RCC 7860 (cell line): Measurements from ENCODE around the gene CTNNA1.
"Not testable (repeated sequence)": the region's sequence is repeated elsewhere in the genome, so short reads cannot be mapped to it uniquely, and the experiment has no call there.

Source experiments
- DNase-seq: peaks from one replicate; pipeline ENCODE4 v3.0.0-alpha.2; 2015; ENCODE audit warnings: low spot score
- FAIRE-seq: peaks from 2 replicates; lab custom pipeline; 2012; peaks lifted over from hg19 to GRCh38; lab: Jason Lieb, UNC

The CTNNA1 gene

GRCh38 chr5:138754699-138755057 lies 1.5 kb downstream of the CTNNA1 start:
- peak; percentile 63 for DNase-seq
- FAIRE-seq: peak; percentile 79

DNA sequence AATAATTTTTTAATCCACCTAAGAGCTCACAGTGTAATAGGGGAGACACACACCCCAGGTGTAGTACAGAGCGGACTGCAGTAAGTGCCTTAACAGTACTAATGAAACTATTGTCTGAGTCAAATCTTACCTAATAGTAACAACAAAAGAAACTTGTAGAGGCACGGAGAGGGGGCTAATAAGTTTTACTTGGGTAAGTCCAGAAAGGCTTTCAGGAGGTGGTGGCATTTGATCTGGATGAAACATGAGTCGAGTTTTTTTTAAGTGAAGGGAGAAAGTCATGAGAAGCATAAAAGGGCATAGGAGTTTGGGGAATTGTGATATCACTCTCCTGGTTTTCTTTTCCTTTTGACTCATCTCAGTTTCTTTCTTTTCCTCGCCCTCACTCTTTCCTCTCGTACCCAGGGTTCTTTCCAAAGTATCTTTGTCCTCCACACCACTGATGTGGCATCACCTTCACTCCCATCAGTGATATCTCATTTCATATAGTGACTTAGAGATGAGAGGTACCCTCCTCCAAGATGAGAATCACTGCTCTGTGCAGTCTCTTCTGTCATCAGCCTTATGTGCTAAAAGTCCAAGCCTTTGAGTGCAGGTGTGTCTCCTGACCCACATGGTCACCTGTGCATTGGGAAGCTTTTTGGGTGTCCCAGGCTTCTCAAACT lies 2.0 kb downstream of the CTNNA1 start:
- FAIRE-seq (no peak), DNase-seq (no peak)

- no peak for FAIRE-seq
Measured at GRCh38 chr5:138757061-138757776, 4.0 kb downstream of the CTNNA1 start.

DNA sequence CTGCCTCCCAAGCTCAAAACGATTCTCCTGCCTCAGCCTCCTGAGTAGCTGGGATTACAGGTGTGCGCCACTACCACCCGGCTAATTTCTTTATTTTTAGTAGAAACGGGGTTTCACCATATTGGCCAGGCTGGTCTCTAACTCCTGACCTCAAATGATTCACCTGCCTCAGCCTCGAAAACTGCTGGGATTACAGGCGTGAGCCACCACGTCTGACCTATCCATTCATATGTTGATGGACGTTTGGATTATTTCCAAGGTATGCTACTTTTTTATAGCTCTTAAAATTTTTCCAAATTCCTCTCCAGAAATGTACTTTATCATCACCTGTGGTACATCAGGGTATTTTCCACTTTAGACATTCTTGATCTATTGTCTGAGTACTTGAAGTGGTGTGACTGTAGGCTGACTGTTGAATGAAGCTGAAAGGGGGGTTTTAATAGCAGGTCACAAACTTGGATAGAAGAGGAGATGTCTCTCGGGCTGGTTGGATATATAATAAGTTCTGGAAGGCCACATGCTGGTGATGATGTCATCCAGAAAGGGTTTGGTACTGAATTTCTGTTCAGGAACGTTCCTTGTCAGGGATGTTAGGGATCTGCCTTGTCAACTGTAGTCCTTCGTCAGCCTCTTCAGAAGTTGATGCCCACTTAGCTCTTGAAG lies 7.4 kb downstream of the CTNNA1 start:
- FAIRE-seq (no peak), DNase-seq (no peak)

More at GRCh38 chr5:138757061-138757776, 4.0 kb downstream of the CTNNA1 start:
- DNase-seq: no peak

DNA sequence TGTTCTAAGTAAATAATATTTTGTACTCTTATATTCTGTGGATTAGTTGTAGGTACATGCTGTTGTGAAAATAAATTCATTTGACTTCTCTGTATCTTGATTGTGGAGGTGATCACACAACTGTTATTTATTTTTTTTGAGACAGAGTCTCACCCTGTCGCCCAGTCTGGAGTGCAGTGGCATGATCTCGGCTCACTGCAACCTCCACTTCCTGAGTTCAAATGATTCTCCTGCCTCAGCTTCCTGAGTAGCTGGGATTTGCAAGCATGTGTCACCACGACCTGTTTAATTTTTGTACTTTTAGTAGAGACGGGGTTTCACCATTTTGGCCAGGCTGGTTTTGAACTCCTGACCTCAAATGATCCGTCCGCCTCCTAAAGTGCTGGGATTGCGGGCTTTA lies 7.9 kb downstream of the CTNNA1 start:
- FAIRE-seq, DNase-seq: not testable (repeated sequence)

DNA sequence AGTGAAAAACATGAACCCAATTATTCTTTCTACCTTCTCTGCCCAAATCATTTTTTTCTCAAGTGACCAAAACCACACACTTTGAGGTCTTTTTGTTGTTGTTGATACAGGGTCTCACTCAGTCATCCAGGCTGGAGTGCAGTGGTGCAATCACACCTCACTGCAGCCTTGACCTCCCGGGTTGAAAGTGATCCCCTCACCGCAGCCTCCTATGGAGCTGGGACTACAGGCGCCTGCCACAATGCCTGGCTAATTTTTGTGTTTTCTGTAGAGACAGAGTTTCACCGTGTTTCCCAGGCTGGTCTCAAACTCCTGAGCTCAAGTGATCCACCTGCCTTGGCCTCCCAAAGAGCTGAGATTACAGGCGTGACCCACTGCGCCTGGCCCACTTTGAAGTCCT lies 8.4 kb downstream of the CTNNA1 start:
- FAIRE-seq, DNase-seq: not testable (repeated sequence)

- no peak for FAIRE-seq
Measured at GRCh38 chr5:138762110-138762509, 8.9 kb downstream of the CTNNA1 start.

GRCh38 chr5:138763037-138763778 lies 10.0 kb downstream of the CTNNA1 start:
- DNase-seq: no peak
- FAIRE-seq: no peak

More at GRCh38 chr5:138762110-138762509, 8.9 kb downstream of the CTNNA1 start:
- no peak for DNase-seq

- DNase-seq (no peak), FAIRE-seq (no peak)
Measured at GRCh38 chr5:138770291-138770690, 17.1 kb downstream of the CTNNA1 start.

GRCh38 chr5:138770977-138771376 lies 17.8 kb downstream of the CTNNA1 start:
- DNase-seq (no peak), FAIRE-seq (no peak)

GRCh38 chr5:138772986-138773594 lies 19.9 kb downstream of the CTNNA1 start:
- FAIRE-seq (no peak), DNase-seq (no peak)

DNA sequence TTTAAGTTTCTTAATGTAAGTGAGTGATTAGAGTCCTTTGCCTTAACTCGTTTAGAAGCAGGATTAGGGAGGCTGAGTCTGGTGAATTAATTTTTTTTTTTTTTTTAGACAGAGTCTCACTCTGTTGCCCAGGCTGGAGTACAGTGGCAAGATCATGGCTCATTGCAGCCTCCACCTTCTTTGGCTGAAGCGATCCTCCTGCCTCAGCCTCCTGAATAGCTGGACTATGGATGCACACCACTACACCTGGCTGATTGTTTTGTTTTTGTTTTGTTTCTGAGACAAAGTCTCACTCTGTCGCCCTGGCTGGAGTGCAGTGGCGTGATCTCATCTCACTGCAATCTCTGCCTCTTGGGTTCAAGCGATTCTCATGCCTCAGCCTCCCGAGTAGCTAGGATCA lies 20.4 kb downstream of the CTNNA1 start:
- FAIRE-seq, DNase-seq: not testable (repeated sequence)

DNA sequence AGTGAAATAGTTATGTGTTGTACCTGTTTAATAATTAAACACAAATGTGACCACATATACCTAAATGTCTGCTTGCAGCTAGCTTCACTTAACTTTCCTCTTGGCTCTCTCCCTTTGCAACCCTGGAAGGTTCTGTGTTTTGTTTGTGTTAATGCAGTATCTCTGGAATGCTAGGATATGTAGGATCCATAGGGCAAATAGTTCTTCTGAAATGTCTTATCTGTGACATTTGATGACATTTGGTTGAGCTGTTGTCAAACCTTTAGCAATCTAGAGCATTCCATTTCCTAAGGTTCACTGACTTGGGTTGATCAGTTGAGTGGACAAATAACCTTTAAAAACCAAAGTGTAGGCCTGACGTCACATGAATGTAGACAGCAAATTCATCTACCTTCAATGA lies 21.8 kb downstream of the CTNNA1 start:
- FAIRE-seq (peak; percentile 87), DNase-seq (peak; percentile 46)

DNA sequence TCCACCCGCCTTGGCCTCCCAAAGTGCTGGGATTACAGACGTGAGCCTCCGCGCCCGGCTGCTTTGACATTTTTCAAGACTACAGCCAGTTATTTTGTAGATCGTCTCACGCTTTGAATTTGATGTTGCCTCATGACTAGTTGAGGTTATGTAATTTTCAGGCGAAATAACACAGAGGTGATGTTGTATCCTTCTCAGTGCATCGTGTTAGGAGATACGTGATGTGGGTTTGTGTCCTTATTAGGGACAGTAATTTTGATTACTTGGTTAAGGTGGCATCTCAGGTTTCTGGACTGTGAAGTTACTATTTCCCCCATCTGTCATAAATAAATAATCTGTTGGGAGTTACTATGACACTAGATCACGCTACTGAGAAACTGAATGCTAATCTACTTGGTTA lies 25.0 kb downstream of the CTNNA1 start:
- FAIRE-seq (no peak), DNase-seq (no peak)

DNA sequence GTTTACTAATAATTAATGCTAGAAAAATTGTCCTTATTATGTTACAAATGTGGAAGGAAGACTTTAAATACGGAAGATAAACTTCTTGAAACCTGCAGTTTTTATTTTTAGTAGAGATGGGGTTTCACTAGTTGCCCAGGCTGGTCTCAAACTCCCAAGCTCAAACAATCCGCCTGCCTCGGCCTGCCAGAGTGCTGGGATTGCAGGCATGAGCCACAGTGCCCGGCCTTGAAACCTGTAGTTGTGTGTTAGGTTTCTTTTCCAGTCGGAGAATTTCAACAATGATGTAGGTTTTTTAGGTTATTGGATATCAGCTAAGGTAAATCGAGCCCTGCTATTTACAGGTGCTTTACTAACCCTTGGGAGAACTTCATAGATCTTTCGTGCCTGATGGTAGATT lies 30.8 kb downstream of the CTNNA1 start:
- no peak for DNase-seq
- no peak for FAIRE-seq

DNA sequence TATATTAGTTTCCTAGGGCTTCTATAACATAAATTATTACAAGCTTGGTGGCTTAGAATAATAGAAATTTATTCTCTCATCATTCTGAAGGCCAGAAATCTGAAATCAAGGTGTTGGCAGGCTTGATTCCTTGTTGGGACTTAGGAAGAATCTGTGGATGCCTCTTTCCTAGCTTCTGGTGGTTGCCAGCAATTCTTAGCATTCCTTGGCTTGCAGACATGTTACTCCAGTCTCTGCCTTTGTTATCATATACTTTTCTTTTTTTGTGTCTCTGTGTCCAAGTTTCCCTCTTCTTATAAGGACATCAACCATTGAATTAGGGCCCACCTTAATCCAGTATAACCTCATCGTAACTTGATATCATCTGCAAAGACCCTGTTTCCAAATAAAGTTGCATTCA lies 31.4 kb downstream of the CTNNA1 start:
- DNase-seq (no peak), FAIRE-seq (no peak)

DNA sequence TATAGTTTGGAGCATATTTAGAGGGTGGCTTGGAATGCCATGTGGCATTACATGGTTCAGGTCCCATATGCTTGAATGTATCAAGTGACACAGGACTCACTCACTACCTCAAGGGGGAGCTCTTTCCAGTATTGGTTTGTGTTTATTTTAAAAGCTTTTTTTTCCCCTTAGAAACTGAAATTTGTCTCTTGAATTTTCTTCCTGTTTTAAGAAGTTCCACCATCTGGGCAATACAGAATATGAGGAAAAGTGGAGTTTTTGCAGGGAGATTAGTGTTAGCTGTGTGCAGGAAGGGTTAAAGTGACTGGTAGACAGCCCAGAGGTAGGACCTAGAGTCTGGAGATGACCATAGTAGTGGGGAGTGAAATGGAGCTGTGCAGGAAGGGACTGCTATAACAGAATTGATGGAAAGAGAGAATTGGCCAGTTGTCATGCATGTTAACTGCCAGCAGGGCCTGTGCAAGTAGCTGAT lies 36.6 kb downstream of the CTNNA1 start:
- DNase-seq (no peak), FAIRE-seq (no peak)

DNA sequence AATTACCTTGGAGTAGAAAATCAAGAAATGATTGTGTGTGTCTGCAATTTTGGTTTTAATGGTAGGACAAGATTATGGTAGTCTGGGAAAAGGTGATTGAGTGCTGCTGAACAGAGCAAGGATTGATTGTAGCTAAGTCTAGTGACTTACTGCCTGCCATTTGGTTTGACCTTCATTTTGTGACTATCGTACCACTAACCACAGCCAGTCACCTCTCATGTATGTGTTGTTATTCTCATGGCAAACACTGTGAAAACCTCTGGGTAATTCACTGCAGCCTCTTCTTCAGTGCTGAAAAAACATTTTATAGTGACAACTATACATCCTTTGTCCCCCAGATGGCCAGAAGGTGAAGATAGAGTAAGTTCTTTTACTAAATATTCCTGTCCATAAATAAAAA lies 37.5 kb downstream of the CTNNA1 start:
- FAIRE-seq (no peak), DNase-seq (no peak)

DNA sequence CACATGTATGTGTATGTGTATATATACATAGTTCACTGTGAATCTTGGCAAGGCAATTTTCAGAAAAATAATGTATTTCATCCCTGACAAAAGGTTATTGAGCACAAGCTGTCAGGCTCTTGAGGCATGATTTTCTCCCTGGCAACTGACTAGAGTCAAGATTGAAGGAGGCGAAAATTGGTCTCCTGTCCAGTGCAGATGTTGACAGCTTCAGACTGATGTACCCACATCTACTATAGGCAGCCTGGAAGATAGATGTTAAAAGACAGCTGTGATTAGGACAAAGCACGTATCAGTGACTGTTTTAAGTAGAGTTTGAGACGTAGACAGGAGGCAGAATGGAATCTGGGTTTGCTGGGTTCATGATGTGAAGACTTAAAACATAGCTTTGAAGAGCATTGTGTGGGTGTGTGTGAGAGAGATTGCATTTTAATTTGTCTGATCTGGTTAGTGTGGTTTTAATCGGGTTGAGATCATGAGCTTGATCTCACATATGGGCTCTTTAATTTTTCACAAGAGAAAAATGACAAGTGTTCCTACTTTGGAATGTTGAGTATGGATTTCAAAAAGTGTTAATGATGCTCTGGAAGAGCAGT lies 39.1 kb downstream of the CTNNA1 start:
- FAIRE-seq (no peak), DNase-seq (no peak)

DNA sequence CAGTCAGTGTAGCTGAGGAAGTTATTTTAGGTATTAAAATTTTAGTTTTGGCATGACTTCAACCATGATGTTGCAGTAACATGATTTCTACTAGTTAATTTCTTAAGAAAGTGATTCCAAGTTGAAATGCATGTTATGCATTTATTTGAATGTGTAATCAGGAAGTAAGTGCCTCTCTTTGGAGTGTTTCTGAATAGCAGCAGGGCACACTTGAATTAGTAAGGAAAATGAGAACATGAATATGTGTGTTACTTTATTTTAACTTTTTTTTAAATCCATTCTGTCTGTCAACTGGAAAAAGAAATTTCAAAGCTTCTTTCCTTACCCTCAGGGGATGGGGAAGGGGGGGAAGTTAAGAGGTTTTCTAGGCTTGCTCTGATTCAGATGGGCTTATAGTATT lies 40.4 kb downstream of the CTNNA1 start:
- FAIRE-seq (no peak), DNase-seq (no peak)
